Caco-2 (cell line): ENCODE results near the gene STAT2. TPM values are rescaled to one million over a fixed set of nuclear protein-coding genes. Genes with fewer than 3 reads are reported as not detected.

Source experiments
- BruUV-seq: library from RNA; stranded (reverse); fragments of 400-500 nt; replicated peaks from 2 replicates; lab custom pipeline; 2021; lab: Mats Ljungman, UMichigan
- CTCF ChIA-PET: fragments of 300-600 bp; sonication (Branson Sonifier 250); formaldehyde crosslinking; loops from one replicate; lab custom pipeline; 2022; ENCODE audit warnings: antibody characterized with exemption; lab: Charles Lee
- POLR2A ChIA-PET: fragments of 300-600 bp; sonication (Branson Sonifier 250); formaldehyde crosslinking; loops from one replicate; lab custom pipeline; 2022; ENCODE audit warnings: antibody characterized with exemption; lab: Charles Lee
- DNase-seq, 2 experiments: peaks; one replicate each; pipeline versions ENCODE4 v3.0.0 to v3.0.0-alpha.2; 2020 to 2022
- H3K27me3 ChIP-seq: replicated peaks from 2 replicates; pipeline ENCODE4 v1.6.0; 2011; ENCODE audit warnings: low read length; ENCODE audit not compliant: control insufficient read depth, insufficient read depth
- H3K36me3 ChIP-seq: 2 replicates; pipeline ENCODE4 v1.5.1; 2011; ENCODE audit warnings: low read length; ENCODE audit not compliant: control insufficient read depth, insufficient read depth
- H3K4me1 ChIP-seq: fragments of 250-450 bp; sonication (Bioruptor Pico); 2 replicates; pipeline ENCODE4 v1.5.1; 2020; ENCODE audit warnings: mild to moderate bottlenecking
- H3K4me3 ChIP-seq: 2 replicates; pipeline ENCODE4 v1.5.1; 2011; ENCODE audit warnings: low read depth, mild to moderate bottlenecking, control low read depth, low read length
- H3K9me3 ChIP-seq: fragments of 250-450 bp; sonication (Bioruptor Pico); 2 replicates; pipeline ENCODE4 v1.5.1; 2020; ENCODE audit warnings: mild to moderate bottlenecking, moderate library complexity
- H3K27ac Mint-ChIP-seq: one replicate; pipeline ENCODE4 v1.8.0; 2022; ENCODE audit warnings: mixed read lengths; ENCODE audit not compliant: unreplicated experiment
- H3K27me3 Mint-ChIP-seq: one replicate; pipeline ENCODE4 v1.8.0; 2022; ENCODE audit warnings: mixed read lengths; ENCODE audit not compliant: insufficient read depth, unreplicated experiment
- H3K36me3 Mint-ChIP-seq: one replicate; pipeline ENCODE4 v1.8.0; 2022; ENCODE audit warnings: mild to moderate bottlenecking, mixed read lengths; ENCODE audit not compliant: insufficient read depth, unreplicated experiment
- H3K4me1 Mint-ChIP-seq: one replicate; pipeline ENCODE4 v1.8.0; 2022; ENCODE audit warnings: low read depth, mixed read lengths; ENCODE audit not compliant: unreplicated experiment
- H3K4me3 Mint-ChIP-seq: one replicate; pipeline ENCODE4 v1.8.0; 2022; ENCODE audit warnings: mild to moderate bottlenecking, moderate library complexity, mixed read lengths; ENCODE audit not compliant: unreplicated experiment
- H3K9me3 Mint-ChIP-seq: one replicate; pipeline ENCODE4 v1.8.0; 2022; ENCODE audit warnings: mixed read lengths; ENCODE audit not compliant: unreplicated experiment
- CTCF ChIP-seq, 2 experiments: fragments of 200-600 bp in 1 of 2; IDR thresholded peaks; 1 replicate in 1 of 2; 2 replicates in 1 of 2; pipeline versions ENCODE4 v1.5.1 to v1.8.0; 2011 to 2022; ENCODE audit warnings: antibody characterized with exemption in 1 of 2, control low read depth in 1 of 2, inconsistent platforms in 1 of 2, low read depth in 1 of 2, low read length in 1 of 2, mild to moderate bottlenecking in 1 of 2, moderate library complexity in 1 of 2; ENCODE audit not compliant: insufficient read depth in 1 of 2, severe bottlenecking in 1 of 2, unreplicated experiment in 1 of 2
- intact Hi-C: fragments of 100-400 bp; cut with micrococcal nuclease; formaldehyde crosslinking; loops from one replicate; pipeline ENCODE4 v1.10.0; 2022; ENCODE audit not compliant: unreplicated experiment
- total RNA-seq: library from RNA; stranded (reverse); gene quantifications from 2 replicates; pipeline ENCODE4 v1.2.3, GENCODE V29; 2022

The STAT2 gene
- total RNA-seq, 1 experiment from 2014 or later: 76.7 TPM

GRCh38 chr12:56358836-56359532, 923 bp downstream of the STAT2 start:
- CTCF ChIA-PET: interaction anchor here (1.3 to 1.8 kb wide), 3 partner anchors 19 to 91 kb away, joined by 4 to 8 read pairs (median 5); partner anchors contain the start of gene TIMELESS
- no peak for TF ChIP-seq CTCF (IDR thresholded peaks at IDR 0.05; ENCODE audit: insufficient read depth in 1 of 2, low read depth in 1 of 2, low read length in 1 of 2, severe bottlenecking in 1 of 2, unreplicated experiment in 1 of 2)
- no peaks in the 10 kb centered on the region for H3K27me3 Mint-ChIP-seq
- H3K4me1 Mint-ChIP-seq: peaks cover 6% of the 10 kb centered on the region
- peaks cover 31% of the 10 kb centered on the region for H3K36me3 Mint-ChIP-seq
- peak overlapping the region; percentile 94 for H3K27ac Mint-ChIP-seq
- Histone ChIP-seq H3K4me1 (0 out of 2 replicates have a peak, but pooled peaks cover 3% of the 10 kb centered on the region), H3K36me3 (no peaks in the 10 kb centered on the region; the same call in 1 of the 2 replicates), H3K4me3 (peak overlapping the region; percentile 77), H3K27me3 (no peaks in the 10 kb centered on the region), H3K9me3 (no peaks in the 10 kb centered on the region)
- intact Hi-C loops: no loop called here
- no peak for DNase-seq
- BruUV-seq: no TSS peak
- no peaks in the 10 kb centered on the region for H3K9me3 Mint-ChIP-seq
- H3K4me3 Mint-ChIP-seq: peak overlapping the region; percentile 90
- POLR2A ChIA-PET: interaction anchor here (1.2 to 1.9 kb wide), 9 partner anchors 8 to 129 kb away, joined by 4 to 30 read pairs (median 8); partner anchors contain the start of genes CNPY2, COQ10A, GLS2 and TIMELESS

- ChIA-PET CTCF (no interaction called here), POLR2A (interaction anchor here (0.6 to 1.5 kb wide), 2 partner anchors 8 to 35 kb away, joined by 3 to 8 read pairs; partner anchors contain the start of gene STAT2)
- H3K4me3 Mint-ChIP-seq: no peak overlapping the region
- no peak for TF ChIP-seq CTCF (IDR thresholded peaks at IDR 0.05; ENCODE audit: insufficient read depth in 1 of 2, low read depth in 1 of 2, low read length in 1 of 2, severe bottlenecking in 1 of 2, unreplicated experiment in 1 of 2)
- intact Hi-C loops: no loop called here
- BruUV-seq: no TSS peak
- H3K27me3 Mint-ChIP-seq: no peaks in the 10 kb centered on the region
- Histone ChIP-seq H3K27me3 (no peaks in the 10 kb centered on the region), H3K4me1 (no peaks in the 10 kb centered on the region), H3K4me3 (no peak overlapping the region), H3K9me3 (no peaks in the 10 kb centered on the region), H3K36me3 (peaks cover 6% of the 10 kb centered on the region)
- H3K9me3 Mint-ChIP-seq: no peaks in the 10 kb centered on the region
- no peaks in the 10 kb centered on the region for H3K4me1 Mint-ChIP-seq
- H3K27ac Mint-ChIP-seq: no peak overlapping the region
- H3K36me3 Mint-ChIP-seq: peaks cover 44% of the 10 kb centered on the region
- no peak for DNase-seq
Measured at GRCh38 chr12:56351325-56351724, 8.6 kb downstream of the STAT2 start.

GRCh38 chr12:56350662-56351061, 9.2 kb downstream of the STAT2 start:
- Histone ChIP-seq H3K27me3 (no peaks in the 10 kb centered on the region), H3K4me3 (no peak overlapping the region), H3K4me1 (no peaks in the 10 kb centered on the region), H3K36me3 (peaks cover 7% of the 10 kb centered on the region), H3K9me3 (no peaks in the 10 kb centered on the region)
- TF ChIP-seq CTCF (IDR thresholded peaks at IDR 0.05; ENCODE audit: insufficient read depth in 1 of 2, low read depth in 1 of 2, low read length in 1 of 2, severe bottlenecking in 1 of 2, unreplicated experiment in 1 of 2): no peak
- Mint-ChIP-seq H3K9me3 (no peaks in the 10 kb centered on the region), H3K36me3 (peaks cover 45% of the 10 kb centered on the region), H3K27me3 (no peaks in the 10 kb centered on the region), H3K4me1 (no peaks in the 10 kb centered on the region), H3K27ac (no peak overlapping the region), H3K4me3 (no peak overlapping the region)
- no peak for DNase-seq
- BruUV-seq: no TSS peak
- CTCF ChIA-PET: no interaction called here
- POLR2A ChIA-PET: interaction anchor here (0.6 to 1.5 kb wide), 2 partner anchors 9 to 35 kb away, joined by 3 to 8 read pairs; partner anchors contain the start of gene STAT2
- intact Hi-C loops: no loop called here
